Measurements from ENCODE around the gene AMBP. TPM values are rescaled to one million over a fixed set of nuclear protein-coding genes. Genes with fewer than 3 reads are reported as not detected.

Gene AMBP
- total RNA-seq, 1 experiment from 2014 or later = 4.4 TPM

GRCh38 chr9:114075602-114076001, 2.5 kb downstream of the AMBP start:
- no peak for DNase-seq (ENCODE audit: low spot score)

DNA sequence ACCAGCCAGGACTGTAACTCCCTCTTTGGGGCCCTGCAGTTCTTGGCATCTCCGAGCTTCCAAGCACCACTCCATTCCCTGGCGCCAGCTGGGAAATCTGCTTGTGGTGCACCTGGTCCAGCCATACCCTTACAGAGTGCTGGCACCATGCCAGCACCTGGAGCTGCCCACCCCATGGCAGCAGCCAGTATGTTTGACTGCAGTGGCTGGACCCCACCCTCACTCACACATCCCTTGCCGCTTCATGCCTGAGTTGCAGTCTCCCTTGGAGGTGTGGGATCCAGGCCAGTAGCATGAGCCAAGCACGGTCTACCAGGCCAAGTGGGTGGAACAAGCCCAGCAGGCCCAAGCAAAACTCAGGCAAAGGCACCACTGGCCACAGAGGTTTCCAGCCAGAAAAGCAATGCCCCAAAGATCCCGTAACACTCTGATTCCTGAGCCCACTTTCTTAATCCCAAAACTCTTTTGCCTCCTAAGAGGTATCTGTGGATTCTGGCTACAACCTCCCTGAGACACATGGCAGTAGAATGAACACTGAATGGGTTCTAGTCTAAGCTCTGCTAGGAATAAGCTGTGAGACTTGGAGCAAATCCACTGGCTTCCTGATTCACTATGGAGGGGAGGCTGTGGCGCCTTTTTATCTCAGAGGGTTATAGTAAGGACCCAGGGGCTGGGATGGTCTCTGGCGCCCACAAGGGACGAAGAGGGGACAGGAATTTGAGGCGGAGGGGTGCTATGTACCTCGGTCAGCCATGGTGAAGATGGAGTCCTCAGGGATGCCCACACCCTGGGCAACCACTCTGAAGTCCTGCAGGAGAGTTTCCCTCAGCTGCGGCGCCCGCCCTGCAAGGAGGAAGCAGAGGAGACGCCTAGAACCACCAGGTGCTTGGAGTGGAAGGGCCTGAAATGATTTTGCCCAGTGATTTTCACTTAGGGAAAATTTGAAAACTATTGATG, 5.6 kb downstream of the AMBP start:
- DNase-seq (ENCODE audit: low spot score) = no peak

- DNase-seq (ENCODE audit: low spot score) = no peak
Measured at GRCh38 chr9:114071197-114071795, 6.8 kb downstream of the AMBP start.

- no peak for DNase-seq (ENCODE audit: low spot score)
Measured at GRCh38 chr9:114070188-114071103, 7.7 kb downstream of the AMBP start.

DNA sequence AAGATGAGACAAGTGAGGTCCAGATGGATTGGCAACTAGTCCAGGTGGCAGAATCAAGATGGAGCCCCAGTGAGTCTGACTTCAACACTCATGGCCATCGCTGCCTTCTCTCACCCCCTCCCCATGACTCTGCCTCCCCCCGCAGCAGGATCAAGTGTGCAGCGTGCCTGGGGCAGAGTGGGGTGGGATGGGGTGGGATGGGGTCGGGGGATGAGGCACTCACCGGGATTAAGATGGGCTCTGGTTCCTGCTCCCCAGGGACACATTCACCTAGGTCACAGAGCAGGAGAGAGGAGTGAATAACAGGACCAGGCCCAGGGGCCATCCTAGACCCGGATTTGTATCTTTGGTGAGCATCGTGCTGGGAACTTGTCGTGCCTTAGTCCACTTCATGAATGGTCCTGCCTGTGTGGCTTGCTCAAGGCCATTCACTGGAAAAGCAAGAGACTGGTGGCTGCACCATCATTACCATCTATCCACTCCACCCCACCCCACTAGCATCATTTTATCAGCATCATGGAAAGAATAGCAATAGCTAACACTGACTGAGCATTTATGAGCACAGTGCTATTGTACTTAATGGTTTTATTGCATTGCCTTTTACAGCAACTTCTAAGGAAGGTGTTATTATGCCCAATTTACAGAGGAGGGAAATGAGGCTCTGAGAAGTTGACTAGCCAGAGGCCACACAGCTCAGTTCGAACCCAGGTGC, 8.5 kb downstream of the AMBP start:
- DNase-seq (ENCODE audit: low spot score) = no peak

- DNase-seq (ENCODE audit: low spot score) = no peak
Measured at GRCh38 chr9:114065304-114065703, 12.8 kb downstream of the AMBP start.

DNA sequence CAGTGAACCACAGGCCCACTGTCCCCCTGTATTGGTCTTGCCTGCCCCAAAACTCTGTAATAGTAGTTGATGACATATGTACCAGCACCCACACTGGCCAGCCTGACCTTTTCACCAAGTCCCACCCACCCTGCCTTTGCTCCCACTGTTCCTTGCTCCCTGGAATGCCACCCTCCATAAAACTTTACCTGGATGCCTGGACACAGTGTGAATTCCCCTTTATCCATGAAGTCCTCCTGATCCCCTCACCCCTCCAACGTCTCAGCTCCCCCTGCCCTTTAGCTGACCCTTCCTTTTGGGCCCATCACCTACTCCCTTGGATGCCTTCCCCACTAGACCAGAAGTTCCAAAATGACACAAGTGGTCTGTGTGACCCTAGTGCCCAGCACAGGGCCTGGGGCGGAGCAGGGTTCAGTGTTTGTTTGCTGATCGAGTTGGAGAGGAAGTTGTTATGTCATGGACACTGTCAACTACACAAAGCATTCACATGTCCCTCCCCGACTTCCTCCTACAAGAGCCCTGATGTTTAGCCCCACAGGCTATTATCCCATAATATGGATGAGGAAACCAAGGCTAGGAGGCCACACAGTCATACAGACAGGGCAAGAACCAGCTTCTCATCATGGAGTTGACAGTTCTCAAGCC, 16.1 kb downstream of the AMBP start:
- DNase-seq (ENCODE audit: low spot score) = no peak

DNA sequence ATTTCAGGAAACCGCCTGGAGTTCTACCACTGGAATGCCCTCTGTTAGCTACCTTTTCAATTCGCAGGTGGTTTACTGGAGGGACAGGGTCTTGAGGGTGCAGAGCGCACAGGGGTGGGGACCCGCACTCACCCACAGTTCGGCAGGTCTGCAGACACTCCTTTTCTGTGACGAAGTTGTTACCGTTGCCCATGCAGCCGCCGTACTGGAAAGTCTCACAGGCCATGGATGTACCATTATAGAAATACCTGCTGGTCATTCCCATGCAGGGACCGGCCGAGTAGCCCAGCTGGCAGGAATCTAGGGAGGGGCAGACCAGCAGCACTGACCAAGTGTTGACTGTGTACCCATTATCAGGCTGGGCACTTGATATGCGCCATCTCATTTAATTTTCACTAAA, 16.8 kb downstream of the AMBP start:
- DNase-seq (ENCODE audit: low spot score) = no peak

DNA sequence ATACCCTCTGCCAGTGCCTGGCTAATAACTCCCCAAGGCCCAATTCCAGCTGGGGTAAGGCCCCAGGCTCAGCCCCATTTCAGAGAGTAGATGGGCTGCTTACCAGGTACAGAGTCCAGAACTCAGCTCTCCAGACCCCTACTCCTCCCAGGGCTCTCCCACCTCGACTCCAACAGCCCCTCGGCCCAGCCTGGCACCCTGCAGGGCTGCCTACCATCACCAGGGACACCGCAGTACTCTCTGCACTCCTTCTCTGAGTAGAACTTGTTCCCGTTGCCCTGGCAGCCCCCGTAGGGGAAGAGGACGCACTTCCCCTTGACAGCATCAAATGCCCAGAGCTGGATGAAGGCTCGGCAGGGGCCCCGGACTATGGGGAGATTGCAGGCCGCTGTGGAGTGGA, 17.4 kb downstream of the AMBP start:
- no peak for DNase-seq (ENCODE audit: low spot score)

DNA sequence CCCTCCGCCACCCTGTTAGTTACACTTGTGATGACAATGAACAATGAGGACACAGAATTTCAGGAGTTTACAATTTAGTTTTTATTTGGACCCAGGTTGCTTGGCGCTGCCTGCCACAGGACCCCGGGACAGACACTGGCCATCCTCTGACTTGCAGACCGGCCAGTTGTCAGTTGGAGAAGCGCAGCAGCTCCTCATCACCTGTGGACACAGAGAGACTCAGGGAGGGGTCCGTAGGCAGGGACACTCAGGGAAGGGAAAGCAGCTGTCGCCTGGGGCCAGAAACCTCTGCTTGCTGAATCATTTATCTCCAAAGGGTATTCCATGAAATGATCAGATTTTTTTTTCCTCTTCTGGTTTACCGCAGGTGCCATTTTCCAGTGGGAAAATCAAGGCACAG, 18.0 kb downstream of the AMBP start:
- no peak for DNase-seq (ENCODE audit: low spot score)

GRCh38 chr9:114059047-114059803, 18.9 kb downstream of the AMBP start:
- no peak for DNase-seq (ENCODE audit: low spot score)

DNA sequence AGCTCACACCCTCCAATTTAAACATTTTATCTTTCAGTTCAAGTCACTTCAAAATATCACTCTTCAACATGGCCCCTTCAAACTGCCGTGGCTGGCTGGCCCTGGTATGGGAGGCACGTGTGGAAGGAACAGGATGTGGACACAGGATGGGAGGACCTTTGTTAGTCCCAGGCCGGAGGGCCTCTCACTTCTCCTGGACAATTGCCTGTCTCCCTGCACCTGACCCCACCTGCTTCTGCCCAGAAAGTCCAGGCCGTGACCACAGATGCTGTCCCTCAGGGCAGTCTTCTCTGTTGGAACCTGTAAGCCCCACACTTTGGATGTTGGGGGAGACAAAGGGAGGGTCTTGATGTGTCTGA, 19.4 kb downstream of the AMBP start:
- DNase-seq (ENCODE audit: low spot score) = no peak

DNA sequence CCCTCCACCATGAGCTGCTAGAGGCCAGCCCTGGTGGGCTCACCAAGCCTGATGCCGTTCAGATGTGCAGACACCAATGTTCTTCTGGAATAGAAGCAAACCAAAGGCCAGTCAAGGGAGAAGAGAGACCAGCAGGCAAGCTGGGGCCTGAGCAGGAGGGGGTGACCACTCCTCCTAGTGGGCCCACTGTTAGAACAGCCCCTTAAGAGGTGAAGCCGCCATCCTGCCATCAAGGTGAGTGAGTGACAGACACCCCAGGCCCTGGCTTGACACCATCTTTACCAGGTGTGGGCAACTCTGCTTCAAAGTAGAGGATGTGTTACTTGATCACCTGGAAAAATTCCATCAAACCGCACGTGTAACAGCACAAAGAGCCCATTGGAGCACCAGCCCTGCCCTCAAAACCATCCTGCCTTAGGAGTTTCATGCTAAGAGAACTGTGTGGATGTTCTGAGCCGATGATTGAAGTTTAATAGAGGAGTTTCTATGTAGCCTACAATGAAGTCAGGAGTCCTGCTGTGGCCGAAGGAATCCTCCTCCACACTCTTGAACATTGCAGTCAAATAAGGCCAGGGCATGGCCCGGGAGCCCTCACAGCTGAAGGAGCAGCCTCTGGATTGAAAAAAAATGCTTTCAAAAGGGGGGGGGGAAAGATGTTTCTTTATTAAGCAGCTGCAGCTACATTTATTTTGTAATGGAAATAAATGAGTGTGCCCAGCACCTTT, 20.8 kb downstream of the AMBP start:
- no peak for DNase-seq (ENCODE audit: low spot score)

GRCh38 chr9:114056527-114056926, 21.6 kb downstream of the AMBP start:
- DNase-seq (ENCODE audit: low spot score) = no peak

GRCh38 chr9:114055894-114056293, 22.2 kb downstream of the AMBP start:
- no peak for DNase-seq (ENCODE audit: low spot score)

- no peak for DNase-seq (ENCODE audit: low spot score)
Measured at GRCh38 chr9:114055061-114055460, 23.0 kb downstream of the AMBP start.

DNA sequence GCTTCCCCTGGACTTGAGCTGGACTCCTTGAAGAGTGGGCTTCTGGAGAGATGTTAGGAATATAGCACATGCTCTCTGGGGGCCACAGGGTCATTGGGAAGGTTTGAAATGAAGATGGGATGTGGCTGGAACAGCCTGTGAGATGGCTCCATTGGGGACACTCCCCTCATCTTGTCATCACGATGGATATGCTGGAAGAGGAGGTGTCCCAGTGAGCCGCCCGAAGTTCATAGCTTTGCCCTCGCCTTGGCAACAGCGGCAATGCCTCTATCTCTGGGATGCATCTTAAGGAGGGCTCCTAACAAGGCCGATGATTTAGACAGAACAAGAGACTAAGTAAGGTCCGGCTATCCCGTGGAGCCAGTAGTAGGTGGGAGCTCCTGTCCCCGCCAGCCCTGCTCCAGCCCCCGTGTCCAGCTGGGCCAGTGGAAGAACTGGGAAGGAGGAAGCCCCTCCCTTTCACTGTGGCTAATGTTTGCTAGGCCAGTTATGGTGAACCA, 23.9 kb downstream of the AMBP start:
- DNase-seq (ENCODE audit: low spot score) = no peak

DNA sequence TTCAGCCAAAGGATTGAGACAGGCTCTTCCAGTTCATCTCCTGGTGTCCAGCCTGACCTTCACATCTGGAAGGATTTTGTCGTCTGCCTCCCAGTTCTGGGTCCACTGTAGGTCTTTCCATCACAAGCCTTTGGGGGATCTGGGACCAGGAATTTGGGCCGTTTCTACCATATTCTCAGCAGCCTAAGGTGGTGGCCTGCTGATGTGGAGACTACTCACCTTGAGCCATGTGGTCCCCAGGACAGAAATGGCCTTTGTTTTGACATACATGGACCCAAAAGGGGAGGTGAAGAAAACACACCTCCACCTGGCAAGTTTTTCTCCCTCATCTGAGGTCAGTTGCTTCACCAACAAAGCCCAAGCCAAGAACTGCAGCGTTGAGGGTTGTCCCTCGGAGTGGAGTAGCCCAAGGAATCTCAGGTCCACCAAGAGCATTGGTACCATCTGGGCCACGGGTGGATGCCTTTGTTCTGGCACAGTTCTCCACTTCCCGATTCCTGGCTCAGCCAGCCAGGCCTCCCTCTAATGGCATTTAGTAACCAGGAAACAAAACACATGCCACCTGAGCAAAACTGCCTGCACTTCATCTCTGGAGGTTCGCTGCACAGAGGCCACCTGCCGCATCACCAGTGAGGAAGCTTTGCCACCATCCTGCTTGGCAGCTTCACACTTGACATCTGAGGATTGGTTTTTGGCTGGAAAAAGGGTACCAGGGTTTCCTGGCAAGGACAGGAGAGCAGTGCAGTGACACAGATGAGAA, 24.7 kb downstream of the AMBP start:
- DNase-seq (ENCODE audit: low spot score) = peak; percentile 34

DNA sequence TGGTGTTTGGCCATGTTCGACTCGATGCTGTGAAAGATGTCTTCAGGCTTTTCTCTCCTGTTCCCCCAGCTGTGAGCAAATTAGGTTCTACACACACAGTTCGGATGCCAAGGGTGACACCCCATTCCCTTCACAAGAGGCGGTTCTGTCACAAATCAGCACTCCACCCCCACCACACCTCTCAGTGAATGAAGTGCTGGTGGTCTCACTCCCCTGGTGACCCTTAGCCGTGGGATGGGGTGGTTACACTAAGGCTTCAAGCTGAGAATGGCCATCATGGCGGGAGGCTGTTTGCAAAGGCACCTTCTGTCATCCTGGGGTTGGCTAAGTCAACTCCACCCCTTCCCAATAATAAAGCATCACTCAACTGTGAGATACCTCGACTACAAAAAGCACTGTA, 26.4 kb downstream of the AMBP start:
- DNase-seq (ENCODE audit: low spot score) = no peak

Data from HT-29 (cell line).